OCI-LY3 (cell line): ENCODE results near the gene RPUSD3.

Source experiments
- H2AFZ ChIP-seq: fragments of 200-600, 300-600 bp; shearing (Covaris generic); 2 replicates; pipeline ENCODE4 v1.6.0; 2014; ENCODE audit warnings: antibody characterized with exemption, low read depth, low read length
- H3K27ac ChIP-seq: fragments of 200-600, 300-600 bp; sonication (generic); 2 replicates; pipeline ENCODE4 v1.5.1; 2014; ENCODE audit warnings: mild to moderate bottlenecking, low read length, moderate library complexity, mixed read lengths
- H3K27me3 ChIP-seq: fragments of 200-600, 300-600 bp; sonication (generic); 2 replicates; pipeline ENCODE4 v1.6.1; 2014; ENCODE audit warnings: low read depth, low read length, mixed read lengths
- H3K36me3 ChIP-seq: fragments of 200-600, 300-600 bp; sonication (generic); replicated peaks from 2 replicates; pipeline ENCODE3; 2014; ENCODE audit warnings: low read depth, low read length, mixed read lengths
- H3K4me1 ChIP-seq: fragments of 300-600, 200-600 bp; sonication (generic); 2 replicates; pipeline ENCODE4 v1.6.1; 2014; ENCODE audit warnings: low read length, mixed read lengths
- H3K4me2 ChIP-seq: fragments of 200-600, 300-600 bp; sonication (generic); 2 replicates; pipeline ENCODE4 v1.6.1; 2014; ENCODE audit warnings: low read length, mixed read lengths
- H3K4me3 ChIP-seq: fragments of 300-600, 200-600 bp; sonication (generic); 2 replicates; pipeline ENCODE4 v1.5.1; 2014; ENCODE audit warnings: antibody characterized with exemption, mild to moderate bottlenecking, low read length, moderate library complexity
- H3K79me2 ChIP-seq: fragments of 300-600, 200-600 bp; shearing (Covaris generic); 2 replicates; pipeline ENCODE4 v1.6.1; 2014; ENCODE audit warnings: mild to moderate bottlenecking, low read length, mixed read lengths
- H3K9ac ChIP-seq: fragments of 300-600, 200-600 bp; shearing (Covaris generic); 2 replicates; pipeline ENCODE4 v1.6.0; 2014; ENCODE audit warnings: mild to moderate bottlenecking, low read length, moderate library complexity
- H3K9me3 ChIP-seq: fragments of 200-600, 300-600 bp; shearing (Covaris generic); 2 replicates; pipeline ENCODE4 v1.6.1; 2014; ENCODE audit warnings: low read length, mixed read lengths; ENCODE audit not compliant: insufficient read depth
- H4K20me1 ChIP-seq: fragments of 200-600, 300-600 bp; sonication (generic); 2 replicates; pipeline ENCODE4 v1.6.1; 2016; ENCODE audit warnings: low read length, mixed read lengths; ENCODE audit not compliant: insufficient read depth
- EZH2phosphoT487 ChIP-seq: fragments of 200-600 bp; shearing (Covaris generic); IDR thresholded peaks from 2 replicates; pipeline ENCODE4 v1.6.1; 2018; ENCODE audit warnings: antibody characterized with exemption, mixed run types, low read depth
- TF ChIP-seq, protein P1 (sequence below): fragments of 200-600, 300-600 bp; sonication (generic); IDR thresholded peaks from 2 replicates; pipeline ENCODE4 v1.5.1; 2014; ENCODE audit warnings: antibody characterized with exemption, low read length, low read depth

The RPUSD3 gene

DNA sequence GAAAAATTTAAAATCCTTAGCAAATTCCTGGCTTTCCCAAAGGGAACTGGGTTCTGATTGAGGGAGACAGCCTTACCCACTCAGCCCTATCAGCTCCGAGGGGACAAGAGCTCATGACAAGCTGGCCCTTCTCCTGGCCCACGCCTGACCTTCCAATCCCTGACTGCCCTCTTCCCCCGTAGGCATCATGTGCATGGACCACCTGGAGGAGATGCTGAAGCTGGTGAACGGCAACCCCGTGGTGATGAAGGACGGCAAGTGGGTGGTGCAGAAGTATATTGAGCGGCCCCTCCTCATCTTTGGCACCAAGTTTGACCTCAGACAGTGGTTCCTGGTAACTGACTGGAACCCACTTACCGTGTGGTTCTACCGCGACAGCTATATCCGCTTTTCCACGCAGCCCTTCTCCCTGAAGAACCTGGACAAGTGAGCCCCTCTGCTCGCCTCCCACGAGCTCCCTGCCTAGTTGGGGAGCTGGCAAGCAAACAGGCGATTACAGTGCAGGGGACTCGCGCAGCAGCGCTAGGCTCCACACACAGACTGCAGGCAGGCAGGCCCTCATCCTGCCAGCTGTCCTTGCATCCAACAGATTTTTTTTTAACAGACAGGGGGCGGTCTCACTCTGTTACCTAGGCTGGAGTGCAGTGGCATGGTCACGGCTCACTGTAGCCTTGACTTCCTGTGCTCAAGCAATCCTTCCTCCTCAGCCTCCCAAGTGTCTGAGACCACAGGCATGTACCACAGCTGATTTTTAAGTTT lies 16.8 kb downstream of the RPUSD3 start:
- Histone ChIP-seq H3K36me3 (peaks cover 2% of the 10 kb centered on the region), H3K27me3 (no peaks in the 10 kb centered on the region), H4K20me1 (no peaks in the 10 kb centered on the region), H2AFZ (no peak overlapping the region), H3K9ac (no peak overlapping the region), H3K79me2 (no peaks in the 10 kb centered on the region), H3K4me3 (no peak overlapping the region), H3K4me2 (no peak overlapping the region), H3K27ac (no peak overlapping the region), H3K4me1 (no peaks in the 10 kb centered on the region), H3K9me3 (no peaks in the 10 kb centered on the region)
- TF ChIP-seq EZH2phosphoT487, result no peak
- TF ChIP-seq, protein P1, sequence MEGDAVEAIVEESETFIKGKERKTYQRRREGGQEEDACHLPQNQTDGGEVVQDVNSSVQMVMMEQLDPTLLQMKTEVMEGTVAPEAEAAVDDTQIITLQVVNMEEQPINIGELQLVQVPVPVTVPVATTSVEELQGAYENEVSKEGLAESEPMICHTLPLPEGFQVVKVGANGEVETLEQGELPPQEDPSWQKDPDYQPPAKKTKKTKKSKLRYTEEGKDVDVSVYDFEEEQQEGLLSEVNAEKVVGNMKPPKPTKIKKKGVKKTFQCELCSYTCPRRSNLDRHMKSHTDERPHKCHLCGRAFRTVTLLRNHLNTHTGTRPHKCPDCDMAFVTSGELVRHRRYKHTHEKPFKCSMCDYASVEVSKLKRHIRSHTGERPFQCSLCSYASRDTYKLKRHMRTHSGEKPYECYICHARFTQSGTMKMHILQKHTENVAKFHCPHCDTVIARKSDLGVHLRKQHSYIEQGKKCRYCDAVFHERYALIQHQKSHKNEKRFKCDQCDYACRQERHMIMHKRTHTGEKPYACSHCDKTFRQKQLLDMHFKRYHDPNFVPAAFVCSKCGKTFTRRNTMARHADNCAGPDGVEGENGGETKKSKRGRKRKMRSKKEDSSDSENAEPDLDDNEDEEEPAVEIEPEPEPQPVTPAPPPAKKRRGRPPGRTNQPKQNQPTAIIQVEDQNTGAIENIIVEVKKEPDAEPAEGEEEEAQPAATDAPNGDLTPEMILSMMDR, result peak; percentile 26

DNA sequence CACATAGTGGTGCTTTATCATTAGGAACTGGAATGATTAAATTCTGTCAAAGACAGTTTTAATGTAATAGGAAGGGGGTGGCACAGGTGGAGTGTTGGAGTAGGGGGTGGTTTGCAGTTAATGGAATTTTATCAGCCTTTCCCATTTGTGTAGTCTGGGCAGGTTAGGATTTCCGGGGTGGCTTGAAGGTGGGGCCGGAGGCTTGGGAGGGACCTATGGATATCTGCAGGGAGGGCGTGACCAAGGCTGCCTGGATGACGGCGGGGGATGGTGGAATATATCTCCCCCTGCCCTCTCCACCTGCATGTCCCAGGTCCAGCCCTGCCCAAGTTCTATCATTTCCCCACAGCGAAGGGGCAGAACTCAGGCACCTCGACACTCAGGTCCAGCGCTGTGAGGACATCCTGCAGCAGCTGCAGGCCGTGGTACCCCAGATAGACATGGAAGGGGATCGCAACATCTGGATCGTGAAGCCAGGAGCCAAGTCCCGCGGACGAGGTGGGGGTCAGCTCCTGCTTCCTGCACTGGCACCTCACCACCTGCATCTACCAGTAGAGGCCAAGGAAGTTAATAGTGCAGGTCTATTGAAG lies 18.3 kb downstream of the RPUSD3 start:
- H3K9ac ChIP-seq, result no peak overlapping the region
- TF ChIP-seq EZH2phosphoT487, result no peak
- TF ChIP-seq, protein P1, result no peak
- no peaks in the 10 kb centered on the region for H3K27me3 ChIP-seq
- H3K4me2 ChIP-seq, result no peak overlapping the region
- H3K4me3 ChIP-seq, result no peak overlapping the region
- no peak overlapping the region for H2AFZ ChIP-seq
- no peaks in the 10 kb centered on the region for H3K9me3 ChIP-seq
- no peaks in the 10 kb centered on the region for H3K4me1 ChIP-seq
- H3K36me3 ChIP-seq, result no peaks in the 10 kb centered on the region
- H3K79me2 ChIP-seq, result no peaks in the 10 kb centered on the region
- no peak overlapping the region for H3K27ac ChIP-seq
- H4K20me1 ChIP-seq, result no peaks in the 10 kb centered on the region

DNA sequence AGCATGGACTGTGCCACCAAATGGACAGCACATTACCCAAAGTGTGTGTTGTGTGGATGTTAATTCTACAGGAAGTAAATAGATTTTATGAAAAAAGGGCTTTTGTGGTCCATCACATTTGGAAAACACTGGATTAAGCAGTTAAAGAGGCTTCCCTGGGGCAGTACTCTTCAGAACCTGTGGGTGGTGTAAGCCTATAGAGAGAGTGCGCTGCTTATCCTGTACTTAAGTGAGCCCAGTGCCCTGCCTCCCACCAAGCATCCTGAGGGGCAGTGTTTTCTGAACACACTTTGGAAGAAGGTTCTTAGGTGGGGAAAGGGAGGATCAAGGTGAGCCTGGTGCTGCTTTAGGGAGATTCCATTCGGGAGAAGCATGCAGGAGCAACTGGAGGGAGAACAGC lies 22.9 kb downstream of the RPUSD3 start:
- peaks cover 4% of the 10 kb centered on the region for H3K36me3 ChIP-seq
- no peak overlapping the region for H2AFZ ChIP-seq
- no peaks in the 10 kb centered on the region for H3K4me1 ChIP-seq

DNA sequence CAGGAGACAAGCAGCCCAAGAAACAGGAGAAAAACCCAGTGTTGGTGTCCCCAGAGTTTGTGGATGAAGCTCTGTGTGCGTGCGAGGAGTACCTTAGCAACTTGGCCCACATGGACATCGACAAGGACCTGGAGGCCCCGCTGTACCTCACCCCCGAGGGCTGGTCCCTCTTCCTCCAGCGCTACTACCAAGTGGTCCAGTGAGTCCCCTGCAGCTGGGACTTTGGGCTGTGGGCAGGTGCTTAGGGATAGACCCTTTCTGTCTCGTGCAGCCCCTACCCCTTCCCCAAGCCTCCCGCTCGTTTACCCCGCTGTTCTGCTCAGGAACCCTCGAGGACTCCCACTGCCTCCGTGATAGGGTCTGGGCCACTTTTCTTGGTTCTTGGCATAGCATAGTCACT lies 23.3 kb downstream of the RPUSD3 start:
- H3K9ac ChIP-seq, result no peak overlapping the region
- H3K79me2 ChIP-seq, result no peaks in the 10 kb centered on the region
- no peak overlapping the region for H3K4me2 ChIP-seq
- H3K4me3 ChIP-seq, result no peak overlapping the region
- no peak overlapping the region for H3K27ac ChIP-seq
- H2AFZ ChIP-seq, result no peak overlapping the region
- no peaks in the 10 kb centered on the region for H3K4me1 ChIP-seq
- TF ChIP-seq, protein P1, result no peak
- no peak for TF ChIP-seq EZH2phosphoT487
- no peaks in the 10 kb centered on the region for H3K9me3 ChIP-seq
- H4K20me1 ChIP-seq, result no peaks in the 10 kb centered on the region
- no peaks in the 10 kb centered on the region for H3K27me3 ChIP-seq
- peaks cover 4% of the 10 kb centered on the region for H3K36me3 ChIP-seq

More for the DNA sequence above, 22.9 kb downstream of the RPUSD3 start:
- no peak overlapping the region for H3K4me2 ChIP-seq
- H3K4me3 ChIP-seq, result no peak overlapping the region
- no peak for TF ChIP-seq EZH2phosphoT487
- TF ChIP-seq, protein P1, result peak; percentile 20
- no peaks in the 10 kb centered on the region for H3K79me2 ChIP-seq
- H3K9me3 ChIP-seq, result no peaks in the 10 kb centered on the region
- no peak overlapping the region for H3K27ac ChIP-seq
- H3K27me3 ChIP-seq, result no peaks in the 10 kb centered on the region
- no peaks in the 10 kb centered on the region for H4K20me1 ChIP-seq
- H3K9ac ChIP-seq, result no peak overlapping the region
